GM12878 (cell line): Measurements from ENCODE around the gene FAM222B. TPM values are rescaled to one million over a fixed set of nuclear protein-coding genes. Genes with fewer than 3 reads are reported as not detected.

Source experiments
- ATAC-seq: fragments of 200-7000 bp; cut with Tn5 transposase; 3 replicates; pipeline ENCODE4 v1.9.1; 2020; ENCODE audit warnings: mild to moderate bottlenecking, moderate library complexity
- BruUV-seq: library from RNA; stranded (reverse); fragments of 400-500 nt; replicated peaks from 2 replicates; lab custom pipeline; 2021; lab: Mats Ljungman, UMichigan
- CTCF ChIA-PET: fragments of 300-600 bp; sonication (Branson Sonifier 250); formaldehyde crosslinking; extraction: SDS; loops from one replicate; lab custom pipeline; 2021; ENCODE audit warnings: inconsistent platforms; lab: Yijun Ruan, JAX
- POLR2A ChIA-PET: fragments of 350-600 bp; formaldehyde crosslinking; extraction: SDS; loops from one replicate; lab custom pipeline; 2021; ENCODE audit warnings: inconsistent platforms; lab: Charles Lee
- RAD21 ChIA-PET: fragments of 300-600 bp; sonication (Branson Sonifier 250); formaldehyde crosslinking; loops from one replicate; lab custom pipeline; 2023; ENCODE audit warnings: antibody characterized with exemption; ENCODE audit not compliant: unreplicated experiment; lab: Charles Lee
- SMC1A ChIA-PET: fragments of 300-600 bp; sonication (Branson Sonifier 250); formaldehyde crosslinking; loops from one replicate; lab custom pipeline; 2023; ENCODE audit not compliant: unreplicated experiment, uncharacterized antibody; lab: Charles Lee
- DNase-seq: peaks from one replicate; pipeline ENCODE4 v3.0.0-alpha.2; 2011; ENCODE audit warnings: low read depth, low spot score
- FAIRE-seq: peaks from 3 replicates; lab custom pipeline; 2011; peaks lifted over from hg19 to GRCh38; lab: Jason Lieb, UNC
- H2AFZ ChIP-seq: 2 replicates; pipeline ENCODE4 v1.6.0; 2011; ENCODE audit warnings: low read depth, low read length, control low read depth; ENCODE audit not compliant: control insufficient read depth
- H3K27ac ChIP-seq: 2 replicates; pipeline ENCODE4 v1.5.1; 2011; ENCODE audit warnings: control low read depth; ENCODE audit not compliant: control insufficient read depth, insufficient read depth
- H3K27me3 ChIP-seq, 2 experiments: replicated peaks in 1 of 2; 2 replicates each; pipeline versions ENCODE4 v1.6.0 to v1.6.1; 2011; ENCODE audit warnings: low read length in 1 of 2; ENCODE audit not compliant: control insufficient read depth in 2 of 2, insufficient read depth in 2 of 2
- H3K36me3 ChIP-seq, 2 experiments: 2 replicates each; pipeline ENCODE4 v1.5.1; 2011; ENCODE audit warnings: low read length in 1 of 2; ENCODE audit not compliant: control insufficient read depth in 2 of 2, insufficient read depth in 2 of 2
- H3K4me1 ChIP-seq: 2 replicates; pipeline ENCODE4 v1.6.1; 2011; ENCODE audit warnings: mild to moderate bottlenecking, low read length, moderate library complexity, mixed read lengths; ENCODE audit not compliant: control insufficient read depth, insufficient read depth
- H3K4me2 ChIP-seq: 2 replicates; pipeline ENCODE4 v1.6.0; 2011; ENCODE audit warnings: control low read depth; ENCODE audit not compliant: control insufficient read depth, insufficient read depth
- H3K4me3 ChIP-seq: fragments of 200-600 bp; sonication (generic); 2 replicates; pipeline ENCODE4 v1.5.1; 2016
- H3K79me2 ChIP-seq: 2 replicates; pipeline ENCODE4 v1.6.0; 2011; ENCODE audit warnings: low read length; ENCODE audit not compliant: control insufficient read depth, insufficient read depth
- H3K9ac ChIP-seq: 2 replicates; pipeline ENCODE4 v1.8.0; 2011; ENCODE audit warnings: low read length, control low read depth, mixed read lengths; ENCODE audit not compliant: control insufficient read depth, insufficient read depth
- H3K9me3 ChIP-seq: replicated peaks from 3 replicates; pipeline ENCODE4 v1.5.1; 2011; ENCODE audit warnings: mild to moderate bottlenecking, low read length; ENCODE audit not compliant: control insufficient read depth, insufficient read depth
- H4K20me1 ChIP-seq: 2 replicates; pipeline ENCODE4 v1.6.0; 2011; ENCODE audit not compliant: control insufficient read depth, insufficient read depth
- POLR2A ChIP-seq: IDR thresholded peaks from 2 replicates; pipeline ENCODE4 v1.6.1; 2011; ENCODE audit warnings: low read depth, mild to moderate bottlenecking, low read length
- POLR2AphosphoS5 ChIP-seq: IDR thresholded peaks from 2 replicates; pipeline ENCODE4 v1.6.1; 2011; ENCODE audit warnings: mild to moderate bottlenecking, low read length, inconsistent platforms
- SREBF2 ChIP-seq: IDR thresholded peaks from 2 replicates; pipeline ENCODE4 v1.6.1; 2012; ENCODE audit warnings: mild to moderate bottlenecking, low read length
- WGBS: methylation state at CpG from one replicate; pipeline ENCODE4 v1.1.6; 2016; ENCODE audit warnings: low lambda C conversion rate; ENCODE audit not compliant: insufficient replicate concordance, insufficient coverage; ENCODE audit errors: missing lambda C conversion rate; 5-methylcytosine and 5-hydroxymethylcytosine counted together
- in situ Hi-C: fragments of 300-500 bp; cut with MboI; formaldehyde crosslinking; loops from 9 replicates; pipeline ENCODE4 v1.14.3; 2018; ENCODE audit warnings: mixed read lengths
- intact Hi-C: fragments of 100-400 bp; cut with micrococcal nuclease; formaldehyde crosslinking; loops from one replicate; pipeline ENCODE4 v1.14.2; 2022; ENCODE audit not compliant: unreplicated experiment
- polyA plus RNA-seq, 11 experiments: library from polyadenylated mRNA; depleted of rRNA in 4 of 11; unstranded in 6 of 11; stranded (reverse) in 5 of 11; fragments of >200 nt; fragmentation: Nextera tagmentation in 4 of 11; fragmentation: Illumina TruSeq in 1 of 11; extraction: Ambion mirVana in 4 of 11; extraction: Trizol in 1 of 11; gene quantifications; 1 replicate in 1 of 11; 2 replicates in 10 of 11; pipeline versions ENCODE4 v1.2.1 to v1.2.3, GENCODE V29; 2011 to 2016; ENCODE audit warnings: inconsistent platforms in 2 of 11, missing spikeins in 2 of 11, low read depth in 1 of 11
- total RNA-seq, 4 experiments: library from RNA; depleted of rRNA in 3 of 4; stranded (reverse); fragments of >200 nt in 3 of 4; fragmentation: Illumina TruSeq in 1 of 4; extraction: Trizol in 1 of 4; gene quantifications; 2 replicates each; pipeline versions ENCODE4 v1.2.1 to v1.2.3, GENCODE V29; 2013 to 2021
- TF ChIP-seq, protein P1 (sequence below): fragments of 450-650 bp; IDR thresholded peaks from 2 replicates; pipeline ENCODE4 v1.6.1; 2016; ENCODE audit warnings: mild to moderate bottlenecking

FAM222B gene
- total and polyA plus RNA-seq, 10 of the 15 experiments (the other 5 are each of a cell fraction or from before 2014, with no cell fraction given) = 2.8 to 18.3 (median 6.4) TPM

DNA sequence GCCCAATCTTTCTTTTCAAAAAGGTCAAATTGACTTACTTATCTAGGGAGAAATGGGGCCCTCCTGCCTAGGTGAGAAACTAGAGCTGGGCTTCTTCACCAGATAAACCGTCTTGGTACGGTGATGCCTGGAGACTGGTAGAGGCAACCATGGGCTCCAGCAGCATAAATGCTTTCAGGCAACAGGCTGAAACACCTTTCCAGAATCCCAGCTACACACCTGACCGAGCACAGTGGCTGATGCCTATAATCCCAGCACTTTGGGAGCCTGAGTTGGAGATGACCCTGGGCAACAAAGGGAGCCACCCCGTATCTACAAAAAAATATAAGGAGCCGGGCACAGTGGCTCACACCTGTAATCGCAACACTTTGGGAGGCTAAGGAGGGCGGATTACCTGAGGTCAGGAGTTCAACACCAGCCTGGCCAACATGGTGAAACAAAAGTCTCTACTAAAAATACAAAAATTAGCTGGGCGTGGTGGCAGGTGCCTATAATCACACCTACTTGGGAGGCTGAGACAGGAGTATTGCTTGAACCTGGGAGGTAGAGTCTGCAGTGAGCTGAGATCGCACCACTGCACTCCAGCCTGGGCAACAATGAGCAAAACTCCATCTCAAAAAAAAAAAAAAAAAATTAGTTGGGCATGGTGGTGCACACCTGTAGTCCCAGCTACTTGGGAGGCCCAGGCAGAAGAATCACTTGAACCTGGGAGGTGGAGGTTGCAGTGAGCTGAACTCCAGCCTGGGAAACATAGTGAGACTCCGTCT, 90.8 kb downstream of the FAM222B start:
- Histone ChIP-seq H3K9me3 (no peaks in the 10 kb centered on the region), H3K4me2 (no peak overlapping the region), H3K9ac (no peak overlapping the region), H3K36me3 (peaks cover 28 to 30% of the 10 kb centered on the region in 2 experiments), H2AFZ (no peak overlapping the region), H3K4me1 (peaks cover 19% of the 10 kb centered on the region), H3K4me3 (no peak overlapping the region), H3K27me3 (no peaks in the 10 kb centered on the region), H3K79me2 (peaks cover 39% of the 10 kb centered on the region), H4K20me1 (peaks cover 11% of the 10 kb centered on the region), H3K27ac (no peak overlapping the region)
- ChIA-PET SMC1A (interaction anchor here (0.7 to 17.8 kb wide), 8 partner anchors 10 to 174 kb away, joined by 3 to 326 read pairs (median 3); partner anchors contain the start of genes NEK8 and TLCD1), CTCF (interaction anchor here (0.7 to 10.0 kb wide), 12 partner anchors 10 to 202 kb away, joined by 3 to 394 read pairs (median 6); partner anchors contain the start of genes DHRS13, NEK8, RPL23A and TLCD1), RAD21 (interaction anchor here (1.0 to 17.4 kb wide), 7 partner anchors 12 to 202 kb away, joined by 3 to 375 read pairs (median 4); partner anchors contain the start of genes NEK8, PROCA1 and TLCD1), POLR2A (interaction anchor here (0.6 to 15.2 kb wide), 5 partner anchors 24 to 198 kb away, joined by 3 to 485 read pairs (median 3); partner anchors contain the start of genes NEK8, RPL23A and TLCD1)
- no TSS peak for BruUV-seq
- DNase-seq (no peak), ATAC-seq (no peak), FAIRE-seq (no peak)
- WGBS = 99% methylated on average over 10 of the region's 10 CpGs
- intact Hi-C loops (no loop called here), in situ Hi-C loops (no loop called here)
- no peak for TF ChIP-seq SREBF2
- TF ChIP-seq POLR2AphosphoS5 = 0 out of 2 replicates have a peak, but pooled peaks have one; percentile 57
- TF ChIP-seq, protein P1, sequence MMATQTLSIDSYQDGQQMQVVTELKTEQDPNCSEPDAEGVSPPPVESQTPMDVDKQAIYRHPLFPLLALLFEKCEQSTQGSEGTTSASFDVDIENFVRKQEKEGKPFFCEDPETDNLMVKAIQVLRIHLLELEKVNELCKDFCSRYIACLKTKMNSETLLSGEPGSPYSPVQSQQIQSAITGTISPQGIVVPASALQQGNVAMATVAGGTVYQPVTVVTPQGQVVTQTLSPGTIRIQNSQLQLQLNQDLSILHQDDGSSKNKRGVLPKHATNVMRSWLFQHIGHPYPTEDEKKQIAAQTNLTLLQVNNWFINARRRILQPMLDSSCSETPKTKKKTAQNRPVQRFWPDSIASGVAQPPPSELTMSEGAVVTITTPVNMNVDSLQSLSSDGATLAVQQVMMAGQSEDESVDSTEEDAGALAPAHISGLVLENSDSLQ = no peak
- TF ChIP-seq POLR2A = peak; percentile 51
